ENCODE results near the gene FOXD4L6.
"Not testable (repeated sequence)": the region's sequence is repeated elsewhere in the genome, so short reads cannot be mapped to it uniquely, and the experiment has no call there.

- TF ChIP-seq CTCF (IDR thresholded peaks at IDR 0.05 in 4 of 5, conservative IDR thresholded peaks at IDR 0.05 in 1 of 5); POLR2A (IDR thresholded peaks at IDR 0.05): not testable (repeated sequence)
Observed at GRCh38 chr9:41079464-41079863, 49.0 kb downstream of the FOXD4L6 start.
